Uterus (tissue), 2 donors: Measurements from ENCODE around the gene BATF3.

Experiments used
- POLR2A ChIP-seq, 2 donors: fragments of 450-650 bp; IDR thresholded peaks; one replicate each; pipeline ENCODE4 v1.6.1; 2016; ENCODE audit warnings: antibody characterized with exemption in 2 of 2, mild to moderate bottlenecking in 1 of 2, moderate library complexity in 1 of 2
- TF ChIP-seq, protein P1 (sequence below), 4 experiments: fragments of 200-600 bp in 2 of 4; fragments of 450-650 bp in 2 of 4; sonication (generic) in 2 of 4; IDR thresholded peaks; one replicate each; pipeline ENCODE4 v1.5.1; 2016 to 2019; ENCODE audit warnings: antibody characterized with exemption in 4 of 4, mild to moderate bottlenecking in 2 of 4, moderate library complexity in 1 of 4

DNA sequence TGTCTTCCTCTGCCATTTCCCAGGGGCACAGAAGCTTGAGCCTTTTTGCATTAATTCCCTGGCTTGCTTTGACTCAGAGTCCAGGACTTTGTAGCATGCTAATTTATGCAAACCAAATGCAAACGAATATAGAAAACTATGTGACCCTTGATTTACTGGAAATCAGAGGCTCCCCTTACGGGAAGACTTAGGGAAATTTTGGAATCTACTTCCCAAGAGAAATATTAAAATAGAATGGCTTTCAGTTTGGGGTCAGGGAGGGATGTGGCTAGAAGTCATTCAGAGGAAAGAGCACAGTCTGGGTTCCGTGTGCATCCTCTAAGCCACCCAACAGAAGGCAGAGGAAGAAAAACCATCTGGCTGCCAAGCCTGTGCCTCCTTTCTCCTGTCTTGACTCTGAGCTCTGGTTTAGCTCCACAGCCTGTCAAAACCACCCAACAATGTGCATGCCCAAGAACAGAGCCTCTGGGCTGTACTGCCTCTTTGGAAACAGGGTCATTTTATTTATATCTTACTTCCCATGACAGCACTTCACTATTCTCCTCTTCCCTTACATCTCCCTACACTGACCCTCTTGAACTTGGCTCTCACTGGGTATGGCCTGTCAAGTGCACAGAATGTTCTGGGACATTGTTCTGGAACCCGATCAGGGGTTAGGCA lies 61.0 kb downstream of the BATF3 start:
- TF ChIP-seq, protein P1, sequence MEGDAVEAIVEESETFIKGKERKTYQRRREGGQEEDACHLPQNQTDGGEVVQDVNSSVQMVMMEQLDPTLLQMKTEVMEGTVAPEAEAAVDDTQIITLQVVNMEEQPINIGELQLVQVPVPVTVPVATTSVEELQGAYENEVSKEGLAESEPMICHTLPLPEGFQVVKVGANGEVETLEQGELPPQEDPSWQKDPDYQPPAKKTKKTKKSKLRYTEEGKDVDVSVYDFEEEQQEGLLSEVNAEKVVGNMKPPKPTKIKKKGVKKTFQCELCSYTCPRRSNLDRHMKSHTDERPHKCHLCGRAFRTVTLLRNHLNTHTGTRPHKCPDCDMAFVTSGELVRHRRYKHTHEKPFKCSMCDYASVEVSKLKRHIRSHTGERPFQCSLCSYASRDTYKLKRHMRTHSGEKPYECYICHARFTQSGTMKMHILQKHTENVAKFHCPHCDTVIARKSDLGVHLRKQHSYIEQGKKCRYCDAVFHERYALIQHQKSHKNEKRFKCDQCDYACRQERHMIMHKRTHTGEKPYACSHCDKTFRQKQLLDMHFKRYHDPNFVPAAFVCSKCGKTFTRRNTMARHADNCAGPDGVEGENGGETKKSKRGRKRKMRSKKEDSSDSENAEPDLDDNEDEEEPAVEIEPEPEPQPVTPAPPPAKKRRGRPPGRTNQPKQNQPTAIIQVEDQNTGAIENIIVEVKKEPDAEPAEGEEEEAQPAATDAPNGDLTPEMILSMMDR (IDR thresholded peaks at IDR 0.05), result no peak
- TF ChIP-seq POLR2A (IDR thresholded peaks at IDR 0.05), result no peak
